ENCODE data around the gene SLC22A23.

The SLC22A23 gene

GRCh38 chr6:3353213-3353903 lies 103.5 kb downstream of the SLC22A23 start:
- Histone ChIP-seq H3K9me3 (ENCODE audit: control insufficient read depth, insufficient read depth, low read depth, low read length) (no peaks in the 10 kb centered on the region), H3K4me3 (ENCODE audit: low read depth, low read length) (no peak overlapping the region), H3K4me1 (ENCODE audit: control insufficient read depth, insufficient read depth, low read length) (peaks cover 43% of the 10 kb centered on the region), H3K27ac (ENCODE audit: extremely low read depth, low read depth, low read length) (no peak overlapping the region), H3K36me3 (ENCODE audit: control insufficient read depth in 2 of 2, insufficient read depth in 1 of 2, low read length in 2 of 2) (no peaks in the 10 kb centered on the region)
- CTCF ChIA-PET = interaction anchor here (0.7 to 1.0 kb wide), 3 partner anchors 17 to 173 kb away, joined by 3 to 6 read pairs (median 5); no protein-coding TSS in a partner anchor
- TF ChIP-seq ZNF341 (tag by site-specific recombination; IDR thresholded peaks at IDR 0.05; ENCODE audit: low read depth) (peak; percentile 90), ZNF266 (tag by site-specific recombination; IDR thresholded peaks at IDR 0.05; ENCODE audit: low read depth) (no peak), ZNF701 (tag by site-specific recombination; IDR thresholded peaks at IDR 0.05) (no peak), ZNF600 (tag by site-specific recombination; IDR thresholded peaks at IDR 0.05) (peak; percentile 62), ZNF529 (tag by site-specific recombination; IDR thresholded peaks at IDR 0.05; ENCODE audit: insufficient replicate concordance) (no peak), ZNF571 (tag by site-specific recombination; IDR thresholded peaks at IDR 0.05) (no peak), OSR2 (tag by site-specific recombination; IDR thresholded peaks at IDR 0.05) (peak; percentile 31; the same call in 1 of the 2 replicates)
- POLR2A ChIA-PET = no interaction called here

- no peaks in the 10 kb centered on the region for H3K9me3 ChIP-seq (ENCODE audit: control insufficient read depth, insufficient read depth, low read depth, low read length)
- no peaks in the 10 kb centered on the region for H3K36me3 ChIP-seq (ENCODE audit: control insufficient read depth in 2 of 2, insufficient read depth in 1 of 2, low read length in 2 of 2)
- no peak for TF ChIP-seq MYNN (tag by site-specific recombination; IDR thresholded peaks at IDR 0.05; ENCODE audit: borderline replicate concordance)
- TF ChIP-seq ZBTB48 (tag by site-specific recombination; IDR thresholded peaks at IDR 0.05) = peak; percentile 42; the same call in 1 of the 2 replicates
- TF ChIP-seq TRIM28 (IDR thresholded peaks at IDR 0.05; ENCODE audit: borderline replicate concordance, low read length) = no peak
- H3K4me1 ChIP-seq (ENCODE audit: control insufficient read depth, insufficient read depth, low read length) = peaks cover 43% of the 10 kb centered on the region
- H3K4me3 ChIP-seq (ENCODE audit: low read depth, low read length) = no peak overlapping the region
- ChIA-PET POLR2A (no interaction called here), CTCF (interaction anchor here (0.7 kb wide), 1 partner anchor 172 kb away, joined by 3 read pairs; no protein-coding TSS in a partner anchor)
- H3K27ac ChIP-seq (ENCODE audit: extremely low read depth, low read depth, low read length) = no peak overlapping the region
These were observed 104.2 kb downstream of the SLC22A23 start for GRCh38 chr6:3352678-3353077.

GRCh38 chr6:3351829-3352524 lies 104.9 kb downstream of the SLC22A23 start:
- H3K36me3 ChIP-seq (ENCODE audit: control insufficient read depth in 2 of 2, insufficient read depth in 1 of 2, low read length in 2 of 2) = no peaks in the 10 kb centered on the region
- TF ChIP-seq KLF8 (tag by site-specific recombination; IDR thresholded peaks at IDR 0.05) (no peak), ZBTB20 (tag by site-specific recombination; IDR thresholded peaks at IDR 0.05) (0 out of 2 replicates have a peak, but pooled peaks have one; percentile 26), ZNF426 (tag by site-specific recombination; IDR thresholded peaks at IDR 0.05) (no peak), ZNF529 (tag by site-specific recombination; IDR thresholded peaks at IDR 0.05; ENCODE audit: insufficient replicate concordance) (no peak), ZSCAN4 (tag by site-specific recombination; IDR thresholded peaks at IDR 0.05) (peak; percentile 97), ZNF473 (tag by site-specific recombination; IDR thresholded peaks at IDR 0.05) (no peak), ZNF121 (tag by site-specific recombination; IDR thresholded peaks at IDR 0.05) (no peak), ZNF324 (tag by site-specific recombination; IDR thresholded peaks at IDR 0.05) (no peak), ZEB2 (tag by site-specific recombination; IDR thresholded peaks at IDR 0.05) (no peak), ZNF394 (tag by site-specific recombination; IDR thresholded peaks at IDR 0.05; ENCODE audit: borderline replicate concordance) (no peak), YY2 (tag by site-specific recombination; IDR thresholded peaks at IDR 0.05) (peak; percentile 21; the same call in 1 of the 2 replicates), ZFP69B (tag by site-specific recombination; IDR thresholded peaks at IDR 0.05) (no peak)
- no peaks in the 10 kb centered on the region for H3K9me3 ChIP-seq (ENCODE audit: control insufficient read depth, insufficient read depth, low read depth, low read length)
- H3K27ac ChIP-seq (ENCODE audit: extremely low read depth, low read depth, low read length) = no peak overlapping the region; the same call in 1 of the 2 replicates
- ChIA-PET CTCF (no interaction called here), POLR2A (no interaction called here)
- H3K4me3 ChIP-seq (ENCODE audit: low read depth, low read length) = no peak overlapping the region
- H3K4me1 ChIP-seq (ENCODE audit: control insufficient read depth, insufficient read depth, low read length) = peaks cover 40% of the 10 kb centered on the region
